A673 (cell line): ENCODE data around the gene B3GNT7. TPM values are rescaled to one million over a fixed set of nuclear protein-coding genes. Genes with fewer than 3 reads are reported as not detected.
"Not testable (repeated sequence)": the region's sequence is repeated elsewhere in the genome, so short reads cannot be mapped to it uniquely, and the experiment has no call there.

Source experiments
- BruUV-seq: library from RNA; stranded (reverse); fragments of 400-500 nt; replicated peaks from 2 replicates; lab custom pipeline; 2021; lab: Mats Ljungman, UMichigan
- CTCF ChIA-PET: fragments of 300-600 bp; sonication (Branson Sonifier 250); formaldehyde crosslinking; loops from one replicate; lab custom pipeline; 2022; ENCODE audit warnings: antibody characterized with exemption; lab: Charles Lee
- POLR2A ChIA-PET: fragments of 300-600 bp; sonication (Branson Sonifier 250); formaldehyde crosslinking; loops from one replicate; lab custom pipeline; 2022; ENCODE audit warnings: antibody characterized with exemption; ENCODE audit not compliant: low non-redundant PET; lab: Charles Lee
- DNase-seq: peaks from one replicate; pipeline ENCODE4 v3.0.0-alpha.2; 2015; ENCODE audit warnings: low spot score
- H3K27ac ChIP-seq: fragments of 200-600 bp; sonication (generic); 2 replicates; pipeline ENCODE4 v1.5.1; 2016; ENCODE audit warnings: mixed run types, low read depth, mild to moderate bottlenecking, mixed read lengths, antibody characterized with exemption, low read length; ENCODE audit not compliant: poor library complexity, severe bottlenecking
- H3K27me3 ChIP-seq: fragments of 200-600 bp; sonication (generic); replicated peaks from 2 replicates; pipeline ENCODE4 v1.6.1; 2017; ENCODE audit warnings: mixed run types, low read depth, mild to moderate bottlenecking, mixed read lengths, antibody characterized with exemption, low read length; ENCODE audit not compliant: insufficient read depth, poor library complexity
- H3K36me3 ChIP-seq: fragments of 200-600 bp; sonication (generic); 2 replicates; pipeline ENCODE4 v1.6.1; 2016; ENCODE audit warnings: mixed run types, mild to moderate bottlenecking, mixed read lengths, antibody characterized with exemption, low read length; ENCODE audit not compliant: insufficient read depth, poor library complexity, severe bottlenecking
- H3K4me1 ChIP-seq: fragments of 200-600 bp; sonication (generic); 2 replicates; pipeline ENCODE4 v1.6.1; 2017; ENCODE audit warnings: mixed run types, mild to moderate bottlenecking, mixed read lengths, antibody characterized with exemption, low read length; ENCODE audit not compliant: insufficient read depth, poor library complexity, severe bottlenecking
- H3K4me3 ChIP-seq: fragments of 200-600 bp; sonication (generic); 2 replicates; pipeline ENCODE4 v1.5.1; 2016; ENCODE audit warnings: low read depth, mixed run types, mild to moderate bottlenecking, mixed read lengths, low read length; ENCODE audit not compliant: poor library complexity, severe bottlenecking
- H3K9me3 ChIP-seq: fragments of 200-600 bp; sonication (generic); 2 replicates; pipeline ENCODE4 v1.6.1; 2016; ENCODE audit warnings: mixed run types, low read depth, mild to moderate bottlenecking, mixed read lengths, antibody characterized with exemption, low read length; ENCODE audit not compliant: poor library complexity, severe bottlenecking
- EZH2 ChIP-seq: fragments of 200-600 bp; sonication (generic); IDR thresholded peaks from 2 replicates; pipeline ENCODE4 v1.6.1; 2017; ENCODE audit warnings: borderline replicate concordance, low read depth, mild to moderate bottlenecking, mixed read lengths, antibody characterized with exemption, low read length; ENCODE audit not compliant: poor library complexity, severe bottlenecking
- intact Hi-C: fragments of 100-400 bp; cut with micrococcal nuclease; formaldehyde crosslinking; loops from one replicate; pipeline ENCODE4 v1.10.0; 2022; ENCODE audit not compliant: unreplicated experiment
- total RNA-seq: library from RNA; stranded (reverse); gene quantifications from 2 replicates; pipeline ENCODE4 v1.2.3, GENCODE V29; 2021
- TF ChIP-seq, protein P1 (sequence below): fragments of 300-800, 200-600 bp; sonication (generic); conservative IDR thresholded peaks from 2 replicates; pipeline ENCODE4 v1.5.1; 2017; ENCODE audit warnings: low read depth, mild to moderate bottlenecking, antibody characterized with exemption, low read length, moderate library complexity, mixed read lengths

The B3GNT7 gene
- total RNA-seq, 1 experiment from 2014 or later, result not detected

DNA sequence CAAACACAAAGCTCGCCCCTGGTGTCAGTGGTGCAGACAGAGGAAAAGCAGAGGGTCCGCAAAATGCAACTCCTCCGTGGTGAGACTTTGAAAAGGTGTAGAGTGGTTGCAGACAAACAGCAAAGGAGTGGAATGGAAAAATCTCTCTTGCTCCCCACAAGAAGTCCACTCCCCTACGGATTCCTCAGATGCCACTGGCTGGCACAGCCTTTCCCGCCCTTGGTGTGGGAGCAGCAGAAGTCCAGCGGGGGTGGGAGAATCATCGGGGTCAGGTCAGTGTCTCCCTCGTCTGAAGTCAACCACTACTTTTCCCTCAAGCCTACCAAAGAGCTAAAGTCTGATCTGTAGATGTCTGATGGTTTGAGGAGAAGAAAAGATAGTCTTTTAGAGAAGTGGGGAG is 22.3 kb upstream of the B3GNT7 start:
- no TSS peak for BruUV-seq
- intact Hi-C loops, result no loop called here
- Histone ChIP-seq H3K36me3 (no peaks in the 10 kb centered on the region), H3K4me1 (no peaks in the 10 kb centered on the region), H3K9me3 (no peaks in the 10 kb centered on the region), H3K4me3 (no peak overlapping the region), H3K27ac (no peak overlapping the region), H3K27me3 (no peaks in the 10 kb centered on the region)
- ChIA-PET CTCF (no interaction called here), POLR2A (no interaction called here)
- no peak for DNase-seq
- TF ChIP-seq, protein P1, sequence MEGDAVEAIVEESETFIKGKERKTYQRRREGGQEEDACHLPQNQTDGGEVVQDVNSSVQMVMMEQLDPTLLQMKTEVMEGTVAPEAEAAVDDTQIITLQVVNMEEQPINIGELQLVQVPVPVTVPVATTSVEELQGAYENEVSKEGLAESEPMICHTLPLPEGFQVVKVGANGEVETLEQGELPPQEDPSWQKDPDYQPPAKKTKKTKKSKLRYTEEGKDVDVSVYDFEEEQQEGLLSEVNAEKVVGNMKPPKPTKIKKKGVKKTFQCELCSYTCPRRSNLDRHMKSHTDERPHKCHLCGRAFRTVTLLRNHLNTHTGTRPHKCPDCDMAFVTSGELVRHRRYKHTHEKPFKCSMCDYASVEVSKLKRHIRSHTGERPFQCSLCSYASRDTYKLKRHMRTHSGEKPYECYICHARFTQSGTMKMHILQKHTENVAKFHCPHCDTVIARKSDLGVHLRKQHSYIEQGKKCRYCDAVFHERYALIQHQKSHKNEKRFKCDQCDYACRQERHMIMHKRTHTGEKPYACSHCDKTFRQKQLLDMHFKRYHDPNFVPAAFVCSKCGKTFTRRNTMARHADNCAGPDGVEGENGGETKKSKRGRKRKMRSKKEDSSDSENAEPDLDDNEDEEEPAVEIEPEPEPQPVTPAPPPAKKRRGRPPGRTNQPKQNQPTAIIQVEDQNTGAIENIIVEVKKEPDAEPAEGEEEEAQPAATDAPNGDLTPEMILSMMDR, result no peak
- TF ChIP-seq EZH2, result no peak

DNA sequence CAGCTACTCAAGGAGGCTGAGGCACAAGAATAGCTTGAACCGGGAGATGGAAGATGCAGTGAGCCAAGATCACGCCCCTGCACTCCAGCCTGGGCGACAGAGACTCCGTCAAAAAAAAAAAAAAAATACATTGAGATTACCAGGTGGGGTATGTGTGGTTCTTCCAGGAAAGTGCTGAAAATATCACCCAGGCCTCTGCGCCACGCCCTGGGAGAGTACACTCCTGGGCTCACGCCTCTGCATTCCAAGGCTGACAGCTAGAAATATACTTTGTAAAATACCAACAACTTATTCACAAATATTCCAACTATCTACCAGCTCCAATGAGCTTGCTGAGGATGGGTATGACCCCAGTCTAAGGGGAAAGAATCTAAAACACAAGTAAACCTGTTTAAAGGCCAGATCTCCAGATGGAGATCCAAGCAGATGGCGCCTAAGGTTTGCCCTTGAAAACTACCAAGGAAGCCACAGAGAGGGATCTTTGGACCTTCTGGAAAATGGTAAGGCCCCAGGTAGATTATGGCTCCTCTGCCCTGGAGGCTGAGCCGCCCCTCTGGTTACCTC is 21.6 kb upstream of the B3GNT7 start:
- Histone ChIP-seq H3K9me3 (no peaks in the 10 kb centered on the region), H3K27ac (no peak overlapping the region), H3K4me1 (no peaks in the 10 kb centered on the region), H3K4me3 (no peak overlapping the region), H3K36me3 (no peaks in the 10 kb centered on the region), H3K27me3 (no peaks in the 10 kb centered on the region)
- ChIA-PET CTCF (interaction anchor here (0.6 kb wide), 1 partner anchor 184 kb away, joined by 4 read pairs; no protein-coding TSS in a partner anchor), POLR2A (no interaction called here)
- no peak for DNase-seq
- TF ChIP-seq EZH2, result no peak
- TF ChIP-seq, protein P1, result no peak
- intact Hi-C loops, result no loop called here
- BruUV-seq, result no TSS peak

DNA sequence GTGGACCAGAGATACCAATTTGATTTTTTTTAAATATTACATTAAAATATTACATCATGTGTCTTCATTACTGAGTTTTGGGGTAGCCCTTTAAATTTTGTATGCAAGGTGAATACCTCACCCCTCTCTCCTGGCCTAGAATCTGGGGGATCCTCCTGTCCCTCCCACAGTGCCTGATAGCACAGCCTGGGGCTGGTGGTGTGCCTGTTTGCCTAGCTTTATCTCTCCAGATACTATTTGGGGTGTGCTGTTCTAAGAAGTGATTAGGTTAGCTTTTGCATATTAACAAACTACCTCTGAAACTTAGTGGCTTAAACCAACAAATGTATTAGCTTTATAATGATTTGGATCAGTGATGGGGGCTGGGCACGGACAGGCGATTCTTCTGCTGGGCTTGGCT is 20.7 kb upstream of the B3GNT7 start:
- POLR2A ChIA-PET, result no interaction called here
- no peak for TF ChIP-seq EZH2
- TF ChIP-seq, protein P1, result no peak
- CTCF ChIA-PET, result no interaction called here
- no peak for DNase-seq
- no peaks in the 10 kb centered on the region for H3K9me3 ChIP-seq
- H3K27me3 ChIP-seq, result no peaks in the 10 kb centered on the region
- BruUV-seq, result no TSS peak
- no peaks in the 10 kb centered on the region for H3K36me3 ChIP-seq
- no peaks in the 10 kb centered on the region for H3K4me1 ChIP-seq
- H3K4me3 ChIP-seq, result no peak overlapping the region
- H3K27ac ChIP-seq, result no peak overlapping the region
- intact Hi-C loops, result no loop called here

DNA sequence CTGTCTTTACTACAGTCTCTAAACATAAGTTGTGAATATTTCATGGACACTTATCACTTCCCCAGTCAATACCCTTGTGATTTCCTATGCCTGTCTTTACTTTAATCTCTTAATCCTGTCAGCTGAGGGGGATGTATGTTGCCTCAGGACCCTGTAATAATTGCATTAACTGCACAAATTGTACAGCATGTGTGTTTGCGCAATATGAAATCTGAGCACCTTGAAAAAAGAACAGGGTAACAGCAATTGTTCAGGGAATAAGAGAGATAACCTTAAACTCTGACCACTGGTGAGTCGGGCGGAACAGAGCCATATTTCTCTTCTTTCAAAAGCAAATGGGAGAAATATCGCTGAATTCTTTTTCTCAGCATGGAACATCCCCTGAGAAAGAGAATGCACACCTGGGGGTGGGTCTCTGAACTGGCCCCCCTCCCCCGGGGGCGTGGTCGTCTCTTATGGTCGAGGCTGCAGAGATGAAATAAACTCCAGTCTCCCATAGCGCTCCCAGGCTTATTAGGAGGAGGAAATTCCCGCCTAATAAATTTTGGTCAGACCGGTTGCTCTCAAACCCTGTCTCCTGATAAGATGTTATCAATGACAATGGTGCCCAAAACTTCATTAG is 19.4 kb upstream of the B3GNT7 start:
- POLR2A ChIA-PET, intact Hi-C loops, BruUV-seq, DNase-seq, H3K9me3 ChIP-seq, H3K27me3 ChIP-seq, H3K36me3 ChIP-seq, H3K4me3 ChIP-seq, CTCF ChIA-PET, H3K27ac ChIP-seq, H3K4me1 ChIP-seq: not testable (repeated sequence)
